ENCODE results near the gene NXN.

DNA sequence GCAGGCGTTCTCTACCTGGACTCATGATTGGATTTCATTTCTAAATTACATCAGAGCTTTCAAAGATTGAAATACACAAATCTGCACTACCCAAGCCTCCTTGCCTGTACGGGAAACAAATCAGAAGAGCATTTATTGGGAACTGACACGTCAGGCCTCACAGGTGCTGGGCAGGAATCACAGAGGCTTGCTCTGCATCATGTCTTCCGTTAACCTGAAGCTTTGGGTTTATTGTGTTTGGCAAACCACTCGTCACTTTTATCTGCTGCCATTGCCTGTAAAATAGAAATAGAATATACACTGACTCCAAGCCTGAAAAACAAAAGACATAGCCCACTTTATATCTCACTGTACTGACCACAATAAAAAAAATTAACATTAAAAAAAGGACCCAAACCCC lies 219.6 kb downstream of the NXN start:
- TF ChIP-seq, protein P1, sequence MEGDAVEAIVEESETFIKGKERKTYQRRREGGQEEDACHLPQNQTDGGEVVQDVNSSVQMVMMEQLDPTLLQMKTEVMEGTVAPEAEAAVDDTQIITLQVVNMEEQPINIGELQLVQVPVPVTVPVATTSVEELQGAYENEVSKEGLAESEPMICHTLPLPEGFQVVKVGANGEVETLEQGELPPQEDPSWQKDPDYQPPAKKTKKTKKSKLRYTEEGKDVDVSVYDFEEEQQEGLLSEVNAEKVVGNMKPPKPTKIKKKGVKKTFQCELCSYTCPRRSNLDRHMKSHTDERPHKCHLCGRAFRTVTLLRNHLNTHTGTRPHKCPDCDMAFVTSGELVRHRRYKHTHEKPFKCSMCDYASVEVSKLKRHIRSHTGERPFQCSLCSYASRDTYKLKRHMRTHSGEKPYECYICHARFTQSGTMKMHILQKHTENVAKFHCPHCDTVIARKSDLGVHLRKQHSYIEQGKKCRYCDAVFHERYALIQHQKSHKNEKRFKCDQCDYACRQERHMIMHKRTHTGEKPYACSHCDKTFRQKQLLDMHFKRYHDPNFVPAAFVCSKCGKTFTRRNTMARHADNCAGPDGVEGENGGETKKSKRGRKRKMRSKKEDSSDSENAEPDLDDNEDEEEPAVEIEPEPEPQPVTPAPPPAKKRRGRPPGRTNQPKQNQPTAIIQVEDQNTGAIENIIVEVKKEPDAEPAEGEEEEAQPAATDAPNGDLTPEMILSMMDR (IDR thresholded peaks at IDR 0.05; ENCODE audit: insufficient read depth, low read length) = no peak
- no peak for TF ChIP-seq SPI1 (IDR thresholded peaks at IDR 0.05; ENCODE audit: borderline replicate concordance, low read depth)
- TF ChIP-seq GABPA (IDR thresholded peaks at IDR 0.05; ENCODE audit: low read depth) = no peak
- TF ChIP-seq REST (IDR thresholded peaks at IDR 0.05; ENCODE audit: insufficient replicate concordance, low read depth) = no peak

Data from HL-60 (cell line).